ENCODE measurements around the gene S1PR4.
"Not testable (repeated sequence)": the region's sequence is repeated elsewhere in the genome, so short reads cannot be mapped to it uniquely, and the experiment has no call there.

The S1PR4 gene

GRCh38 chr19:3176715-3177501, 1.7 kb upstream of the S1PR4 start:
- peak; percentile 53 to 60 (median 54) for DNase-seq (ENCODE audit: low read depth in 2 of 3, low spot score in 1 of 3)

- peak in 1 of 3 donors; percentile 32 for DNase-seq (ENCODE audit: low read depth in 2 of 3, low spot score in 1 of 3)
Measured at GRCh38 chr19:3178973-3179738, 587 bp downstream of the S1PR4 start.

- DNase-seq (ENCODE audit: low read depth in 2 of 3, low spot score in 1 of 3), result peak in 2 of 3 donors; percentile 16 to 35
Measured at GRCh38 chr19:3179739-3180293, 1.2 kb downstream of the S1PR4 start.

- no peak for DNase-seq (ENCODE audit: low read depth in 2 of 3, low spot score in 1 of 3)
Measured at GRCh38 chr19:3183721-3184641, 5.4 kb downstream of the S1PR4 start.

- DNase-seq (ENCODE audit: low read depth in 2 of 3, low spot score in 1 of 3), result peak in 1 of 3 donors; percentile 47
Measured at GRCh38 chr19:3184847-3185460, 6.4 kb downstream of the S1PR4 start.

GRCh38 chr19:3185461-3186159, 7.0 kb downstream of the S1PR4 start, which contains the start of gene NCLN:
Gene NCLN (plus strand): TSS chr19:3185930. CDS start chr19:3186031, 101 bp downstream.
- peak; percentile 88 to 93 (median 92) for DNase-seq (ENCODE audit: low read depth in 2 of 3, low spot score in 1 of 3)

GRCh38 chr19:3186160-3186688, 7.7 kb downstream of the S1PR4 start:
- no peak for DNase-seq (ENCODE audit: low read depth in 2 of 3, low spot score in 1 of 3)

- no peak for DNase-seq (ENCODE audit: low read depth in 2 of 3, low spot score in 1 of 3)
Measured at GRCh38 chr19:3186891-3187661, 8.5 kb downstream of the S1PR4 start.

GRCh38 chr19:3187662-3188511, 9.3 kb downstream of the S1PR4 start:
- no peak for DNase-seq (ENCODE audit: low read depth in 2 of 3, low spot score in 1 of 3)

- DNase-seq (ENCODE audit: low read depth in 2 of 3, low spot score in 1 of 3), result no peak
Measured at GRCh38 chr19:3188627-3189596, 10.3 kb downstream of the S1PR4 start.

GRCh38 chr19:3189702-3190469, 11.3 kb downstream of the S1PR4 start:
- DNase-seq (ENCODE audit: low read depth in 2 of 3, low spot score in 1 of 3), result no peak

- DNase-seq (ENCODE audit: low read depth in 2 of 3, low spot score in 1 of 3), result no peak
Measured at GRCh38 chr19:3190470-3190770, 11.9 kb downstream of the S1PR4 start.

- DNase-seq (ENCODE audit: low read depth in 2 of 3, low spot score in 1 of 3), result no peak
Measured at GRCh38 chr19:3190921-3191805, 12.6 kb downstream of the S1PR4 start.

GRCh38 chr19:3191806-3192104, 13.2 kb downstream of the S1PR4 start:
- DNase-seq (ENCODE audit: low read depth in 2 of 3, low spot score in 1 of 3), result not testable (repeated sequence)

GRCh38 chr19:3192228-3192635, 13.7 kb downstream of the S1PR4 start:
- DNase-seq (ENCODE audit: low read depth in 2 of 3, low spot score in 1 of 3), result no peak
